Chondrocyte (in vitro differentiated cells): Measurements from ENCODE around the gene MAIP1. TPM values are rescaled to one million over a fixed set of nuclear protein-coding genes. Genes with fewer than 3 reads are reported as not detected.

Source experiments
- DNase-seq: peaks from one replicate; pipeline ENCODE4 v3.0.0; 2021; ENCODE audit warnings: mixed read lengths, low spot score
- H3K27ac Mint-ChIP-seq: one replicate; pipeline ENCODE4 v1.8.0; 2021; ENCODE audit warnings: mild to moderate bottlenecking, moderate library complexity, mixed read lengths; ENCODE audit not compliant: unreplicated experiment
- H3K27me3 Mint-ChIP-seq: 2 replicates; pipeline ENCODE4 v1.8.0; 2021; ENCODE audit warnings: low read depth, mixed read lengths
- H3K36me3 Mint-ChIP-seq: 2 replicates; pipeline ENCODE4 v1.8.0; 2021; ENCODE audit warnings: low read depth, mixed read lengths
- H3K4me1 Mint-ChIP-seq: 2 replicates; pipeline ENCODE4 v1.8.0; 2021; ENCODE audit warnings: low read depth, mild to moderate bottlenecking, mixed read lengths
- H3K4me3 Mint-ChIP-seq: one replicate; pipeline ENCODE4 v1.8.0; 2021; ENCODE audit warnings: mild to moderate bottlenecking, moderate library complexity, mixed read lengths; ENCODE audit not compliant: unreplicated experiment
- H3K9me3 Mint-ChIP-seq: 2 replicates; pipeline ENCODE4 v1.8.0; 2021; ENCODE audit warnings: low read depth, mixed read lengths
- CTCF ChIP-seq: fragments of 200-600 bp; sonication (generic); IDR thresholded peaks from 2 replicates; pipeline ENCODE4 v1.5.0; 2021; ENCODE audit warnings: antibody characterized with exemption, mild to moderate bottlenecking, moderate library complexity
- total RNA-seq: library from RNA; stranded (reverse); gene quantifications from 3 replicates; pipeline ENCODE4 v1.2.1, GENCODE V29; 2021

The MAIP1 gene
- total RNA-seq, 1 donor from 2014 or later: 14.6 TPM

GRCh38 chr2:199972088-199972626 is 16.8 kb downstream of the MAIP1 start:
- Mint-ChIP-seq H3K27ac (no peak overlapping the region), H3K4me1 (peaks cover 16% of the 10 kb centered on the region), H3K36me3 (no peaks in the 10 kb centered on the region), H3K4me3 (no peak overlapping the region), H3K9me3 (peaks cover 7% of the 10 kb centered on the region), H3K27me3 (no peaks in the 10 kb centered on the region)
- DNase-seq: no peak
- no peak for TF ChIP-seq CTCF

- Mint-ChIP-seq H3K4me1 (peaks cover 32% of the 10 kb centered on the region), H3K4me3 (no peak overlapping the region), H3K27ac (peak overlapping the region; percentile 90), H3K9me3 (peaks cover 7% of the 10 kb centered on the region), H3K27me3 (no peaks in the 10 kb centered on the region), H3K36me3 (no peaks in the 10 kb centered on the region)
- peak; percentile 91 for TF ChIP-seq CTCF
- DNase-seq: no peak
Observed at GRCh38 chr2:199973703-199974102, 18.3 kb downstream of the MAIP1 start.

GRCh38 chr2:199975273-199975895 is 20.0 kb downstream of the MAIP1 start:
- peaks cover 43% of the 10 kb centered on the region for H3K4me1 Mint-ChIP-seq
- no peak overlapping the region for H3K4me3 Mint-ChIP-seq
- no peaks in the 10 kb centered on the region for H3K36me3 Mint-ChIP-seq
- H3K27me3 Mint-ChIP-seq: no peaks in the 10 kb centered on the region
- DNase-seq: no peak
- H3K9me3 Mint-ChIP-seq: peaks cover 7% of the 10 kb centered on the region
- TF ChIP-seq CTCF: no peak
- H3K27ac Mint-ChIP-seq: peak overlapping the region; percentile 90

GRCh38 chr2:199977984-199978415 is 22.6 kb downstream of the MAIP1 start:
- no peak for DNase-seq
- no peaks in the 10 kb centered on the region for H3K36me3 Mint-ChIP-seq
- H3K9me3 Mint-ChIP-seq: peaks cover 7% of the 10 kb centered on the region
- no peaks in the 10 kb centered on the region for H3K27me3 Mint-ChIP-seq
- H3K4me1 Mint-ChIP-seq: peaks cover 53% of the 10 kb centered on the region
- no peak for TF ChIP-seq CTCF
- peak overlapping the region; percentile 72 for H3K27ac Mint-ChIP-seq
- no peak overlapping the region for H3K4me3 Mint-ChIP-seq

GRCh38 chr2:199979398-199979797 is 24.0 kb downstream of the MAIP1 start:
- H3K4me1 Mint-ChIP-seq: peaks cover 46% of the 10 kb centered on the region
- H3K36me3 Mint-ChIP-seq: no peaks in the 10 kb centered on the region
- H3K4me3 Mint-ChIP-seq: no peak overlapping the region
- no peak overlapping the region for H3K27ac Mint-ChIP-seq
- no peaks in the 10 kb centered on the region for H3K27me3 Mint-ChIP-seq
- peaks cover 7% of the 10 kb centered on the region for H3K9me3 Mint-ChIP-seq
- no peak for TF ChIP-seq CTCF
- DNase-seq: no peak
